Omental fat pad (tissue), 4 donors: ENCODE results near the gene TRIM38. TPM values are rescaled to one million over a fixed set of nuclear protein-coding genes. Genes with fewer than 3 reads are reported as not detected.
A peak's percentile ranks its signal among the peaks of the same experiment; 100 is the strongest.

Experiments used
- ATAC-seq: fragments of 150-250 bp; one replicate; pipeline ENCODE4 v1.9.1; 2016; ENCODE audit warnings: mild to moderate bottlenecking, moderate library complexity; ENCODE audit not compliant: low FRiP score
- DNase-seq: peaks from one replicate; pipeline ENCODE4 v3.0.0-alpha.2; 2019; ENCODE audit warnings: low spot score
- CTCF ChIP-seq, 3 donors: fragments of 450-650 bp; IDR thresholded peaks; one replicate each; pipeline ENCODE4 v1.5.1; 2016 to 2017; ENCODE audit warnings: antibody characterized with exemption in 3 of 3, mild to moderate bottlenecking in 3 of 3, moderate library complexity in 2 of 3
- total RNA-seq, 4 donors: library from RNA; depleted of rRNA; stranded (reverse); fragments of >200 nt; gene quantifications; one replicate each; pipeline ENCODE4 v1.1.0, GENCODE V29; 2016

TRIM38 gene
- total RNA-seq, 4 donors from 2014 or later: 7.8 to 21.6 (median 11.7) TPM

- DNase-seq (no peak), ATAC-seq (no peak)
- no peak for TF ChIP-seq CTCF (IDR thresholded peaks at IDR 0.05)
Measured at GRCh38 chr6:26022737-26023136, 60.1 kb downstream of the TRIM38 start.

- ATAC-seq: no peak
- no peak for TF ChIP-seq CTCF (IDR thresholded peaks at IDR 0.05)
- no peak for DNase-seq
Measured at GRCh38 chr6:26024651-26025046, 62.0 kb downstream of the TRIM38 start.

GRCh38 chr6:26025047-26025893 is 62.7 kb downstream of the TRIM38 start:
- DNase-seq: no peak
- ATAC-seq: peak; percentile 48

GRCh38 chr6:26025894-26026832 is 63.6 kb downstream of the TRIM38 start:
- peak; percentile 53 for ATAC-seq
- DNase-seq: peak; percentile 84
- TF ChIP-seq CTCF (IDR thresholded peaks at IDR 0.05): peak in 1 of 3 donors; percentile 68

More at GRCh38 chr6:26025047-26025893, 62.7 kb downstream of the TRIM38 start:
- TF ChIP-seq CTCF (IDR thresholded peaks at IDR 0.05): no peak

GRCh38 chr6:26026833-26027490 is 64.4 kb downstream of the TRIM38 start:
- DNase-seq: peak; percentile 73
- no peak for TF ChIP-seq CTCF (IDR thresholded peaks at IDR 0.05)
- peak; percentile 62 for ATAC-seq

GRCh38 chr6:26027491-26028211 is 65.0 kb downstream of the TRIM38 start:
- TF ChIP-seq CTCF (IDR thresholded peaks at IDR 0.05): no peak
- DNase-seq: no peak
- no peak for ATAC-seq
